LNCAP (cell line): Measurements from ENCODE around the gene PEAK3.

Experiments
- TF ChIP-seq, protein P1 (sequence below): fragments of 450-650 bp; IDR thresholded peaks from 2 replicates; pipeline ENCODE4 v1.5.1; 2017; ENCODE audit warnings: mild to moderate bottlenecking

PEAK3 gene

DNA sequence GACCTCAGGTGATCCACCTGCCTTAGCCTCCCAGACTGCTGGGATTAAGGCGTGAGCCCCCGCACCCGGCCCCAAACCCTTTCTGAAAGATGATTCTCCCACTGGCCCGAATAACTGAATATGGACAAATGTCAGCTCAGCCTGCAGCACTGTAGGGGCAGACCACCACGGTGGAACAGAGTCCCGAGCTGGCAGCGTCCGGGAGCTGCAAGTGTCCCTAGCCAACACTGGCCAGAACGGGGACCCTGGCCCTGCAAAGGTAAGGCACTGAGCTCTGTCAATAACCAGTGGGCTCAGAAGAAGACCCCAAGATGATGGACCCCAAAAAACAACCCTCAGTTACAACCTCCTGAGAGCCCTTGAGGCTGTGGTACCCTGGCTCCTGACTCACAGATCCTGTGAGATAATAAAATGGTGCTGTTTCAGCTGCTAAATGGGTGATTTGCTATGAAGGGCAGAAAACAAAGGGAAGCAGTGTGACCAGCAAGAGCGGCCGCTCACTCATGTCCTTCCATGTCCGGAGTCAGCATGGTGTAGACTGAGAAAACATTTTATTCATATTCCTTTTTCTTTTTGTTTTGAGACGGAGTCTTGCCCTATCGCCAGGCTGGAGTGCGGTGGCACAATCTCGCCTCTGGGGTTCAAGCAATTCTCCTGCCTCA, 44.9 kb upstream of the PEAK3 start:
- TF ChIP-seq, protein P1, sequence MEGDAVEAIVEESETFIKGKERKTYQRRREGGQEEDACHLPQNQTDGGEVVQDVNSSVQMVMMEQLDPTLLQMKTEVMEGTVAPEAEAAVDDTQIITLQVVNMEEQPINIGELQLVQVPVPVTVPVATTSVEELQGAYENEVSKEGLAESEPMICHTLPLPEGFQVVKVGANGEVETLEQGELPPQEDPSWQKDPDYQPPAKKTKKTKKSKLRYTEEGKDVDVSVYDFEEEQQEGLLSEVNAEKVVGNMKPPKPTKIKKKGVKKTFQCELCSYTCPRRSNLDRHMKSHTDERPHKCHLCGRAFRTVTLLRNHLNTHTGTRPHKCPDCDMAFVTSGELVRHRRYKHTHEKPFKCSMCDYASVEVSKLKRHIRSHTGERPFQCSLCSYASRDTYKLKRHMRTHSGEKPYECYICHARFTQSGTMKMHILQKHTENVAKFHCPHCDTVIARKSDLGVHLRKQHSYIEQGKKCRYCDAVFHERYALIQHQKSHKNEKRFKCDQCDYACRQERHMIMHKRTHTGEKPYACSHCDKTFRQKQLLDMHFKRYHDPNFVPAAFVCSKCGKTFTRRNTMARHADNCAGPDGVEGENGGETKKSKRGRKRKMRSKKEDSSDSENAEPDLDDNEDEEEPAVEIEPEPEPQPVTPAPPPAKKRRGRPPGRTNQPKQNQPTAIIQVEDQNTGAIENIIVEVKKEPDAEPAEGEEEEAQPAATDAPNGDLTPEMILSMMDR: no peak

DNA sequence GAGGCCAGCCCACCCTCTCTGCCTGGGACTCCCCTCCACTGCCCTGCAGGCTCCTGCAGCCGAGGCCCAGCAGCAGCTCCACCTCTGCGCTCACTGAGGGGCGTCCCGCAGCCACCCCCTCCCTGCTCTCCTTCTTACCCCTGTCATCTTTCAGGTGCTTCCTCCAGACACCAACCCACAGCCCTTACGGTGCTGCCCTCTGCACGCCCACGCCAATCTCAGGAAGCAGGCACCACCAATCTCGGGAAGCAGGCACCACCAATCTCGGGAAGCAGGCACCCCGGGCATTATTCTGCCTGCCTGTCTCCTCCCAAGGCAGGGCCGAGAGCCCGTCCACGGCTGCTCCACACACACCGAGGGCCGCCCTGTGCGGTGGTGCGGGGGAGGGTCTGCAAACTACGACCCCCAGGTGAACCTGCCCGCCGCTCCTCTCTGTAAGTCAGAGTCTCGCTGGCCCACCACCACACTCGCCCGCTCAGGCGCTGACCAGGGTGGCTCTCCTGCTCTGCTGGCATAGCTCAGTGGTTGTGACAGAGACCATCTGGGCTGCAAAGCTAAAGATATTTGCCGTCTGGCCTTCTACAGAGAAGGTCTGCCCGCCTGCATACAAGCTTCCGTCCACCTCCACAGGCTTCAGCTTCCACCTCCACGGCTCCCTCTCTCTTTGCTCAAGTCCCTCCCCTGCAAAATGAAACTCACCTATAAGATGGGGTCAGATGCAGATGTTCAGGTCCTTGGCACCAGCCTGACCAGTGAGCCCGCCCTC, 43.5 kb upstream of the PEAK3 start:
- TF ChIP-seq, protein P1: no peak

DNA sequence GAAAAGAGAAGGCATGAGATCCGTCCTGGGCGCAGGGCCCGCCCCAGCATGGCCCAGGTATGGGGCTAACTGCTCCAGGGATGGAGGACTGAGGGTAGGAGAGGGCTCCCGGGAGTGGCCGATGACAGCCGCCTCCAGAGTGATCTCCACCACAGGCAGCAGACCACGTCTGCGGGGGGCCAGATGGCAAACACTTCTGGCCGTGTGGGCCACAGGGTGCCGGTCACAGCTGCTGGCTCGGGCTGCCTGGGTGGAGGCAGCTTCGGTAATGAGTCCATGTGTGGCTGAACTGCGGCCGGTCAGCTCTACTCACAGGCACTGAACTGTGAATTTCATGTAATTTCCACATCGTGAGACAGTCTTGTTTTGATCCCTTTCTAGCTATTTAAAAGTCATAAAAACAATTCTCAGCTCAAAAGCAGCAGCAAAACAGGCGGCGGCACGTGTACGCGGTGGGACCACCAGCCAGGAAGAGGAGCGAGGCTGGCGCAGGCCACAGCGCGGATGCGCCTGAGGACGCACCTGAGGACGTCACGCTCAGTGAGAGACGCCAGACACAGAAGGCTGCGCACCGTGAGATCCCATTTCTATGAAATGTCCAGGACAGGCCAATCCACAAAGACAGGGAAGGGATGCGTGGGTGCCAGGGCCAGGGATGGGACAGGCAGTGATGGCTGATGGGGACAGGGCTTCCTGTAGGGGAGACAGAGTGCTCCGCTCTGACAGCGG, 42.4 kb upstream of the PEAK3 start:
- TF ChIP-seq, protein P1: no peak

DNA sequence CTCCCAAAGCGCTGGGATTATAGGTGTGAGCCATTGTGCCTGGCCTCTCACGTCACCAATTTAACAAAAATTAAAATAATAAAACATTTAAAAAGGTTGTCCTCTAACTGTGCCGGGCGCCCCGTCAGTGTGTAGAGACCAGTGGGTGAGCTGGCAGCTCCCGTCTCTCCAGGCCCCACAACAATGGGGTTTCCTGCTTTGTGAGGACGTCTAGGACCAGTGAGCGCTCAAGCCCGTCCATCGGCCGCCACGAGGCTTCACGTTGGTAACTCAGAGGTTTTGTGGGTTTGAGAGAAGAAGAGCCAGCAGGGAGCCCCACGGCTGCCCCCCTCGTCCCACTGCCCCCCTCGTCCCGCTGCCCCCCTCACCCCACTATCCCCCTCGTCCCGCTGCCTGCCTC, 41.7 kb upstream of the PEAK3 start:
- TF ChIP-seq, protein P1: no peak

DNA sequence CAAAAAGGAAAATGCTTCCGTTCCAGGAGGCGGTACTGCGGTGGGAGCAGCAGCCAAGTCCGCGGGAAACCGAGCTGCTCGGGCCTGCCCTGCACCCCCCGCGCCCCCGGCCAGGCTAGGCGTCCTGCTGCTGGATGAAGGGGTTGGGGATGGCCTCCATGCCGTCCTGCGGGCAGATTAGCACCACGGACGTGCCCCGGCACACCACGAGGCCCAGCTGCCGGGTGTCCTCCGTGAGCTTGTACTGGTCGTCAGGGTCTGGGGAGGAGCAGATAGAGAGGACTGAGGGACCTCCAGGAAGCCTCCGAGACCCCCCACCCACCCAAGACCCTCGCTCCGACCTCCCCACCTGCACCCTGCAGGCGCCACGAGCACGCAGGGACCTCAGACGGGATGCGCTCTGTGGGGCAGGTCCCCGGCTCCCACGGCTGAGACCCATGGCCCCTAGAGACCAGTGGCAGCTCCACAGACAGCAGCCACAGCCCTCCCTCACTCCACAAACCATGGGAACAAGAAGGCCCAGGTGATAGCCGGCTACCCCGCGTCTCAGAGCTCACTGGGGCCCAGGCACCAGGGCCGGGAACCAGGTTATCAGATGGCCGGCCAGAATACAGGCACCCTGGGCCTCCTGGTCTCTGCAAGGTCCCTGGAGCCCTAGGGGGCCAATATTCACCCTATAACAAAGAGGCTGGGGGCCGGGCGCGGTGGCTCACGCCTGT, 39.7 kb upstream of the PEAK3 start:
- TF ChIP-seq, protein P1: no peak

DNA sequence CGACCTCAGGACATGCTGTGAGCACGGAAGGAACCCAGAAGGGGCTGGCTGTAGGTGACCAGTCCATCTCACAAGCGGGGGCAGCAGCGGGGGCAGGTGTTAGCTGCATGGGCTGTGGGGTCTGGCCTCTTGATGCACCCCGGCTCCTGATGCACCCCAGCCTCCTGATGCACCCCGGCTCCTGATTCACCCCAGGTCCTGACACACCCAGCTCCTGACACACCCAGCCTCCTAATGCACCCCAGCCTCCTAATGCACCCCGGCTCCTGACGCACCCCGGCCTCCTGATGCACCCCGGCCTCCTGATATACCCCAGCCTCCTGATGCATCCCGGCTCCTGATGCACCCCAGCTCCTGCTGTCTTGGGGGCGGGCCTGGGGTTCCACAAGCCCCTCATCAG, 39.0 kb upstream of the PEAK3 start:
- TF ChIP-seq, protein P1: no peak

DNA sequence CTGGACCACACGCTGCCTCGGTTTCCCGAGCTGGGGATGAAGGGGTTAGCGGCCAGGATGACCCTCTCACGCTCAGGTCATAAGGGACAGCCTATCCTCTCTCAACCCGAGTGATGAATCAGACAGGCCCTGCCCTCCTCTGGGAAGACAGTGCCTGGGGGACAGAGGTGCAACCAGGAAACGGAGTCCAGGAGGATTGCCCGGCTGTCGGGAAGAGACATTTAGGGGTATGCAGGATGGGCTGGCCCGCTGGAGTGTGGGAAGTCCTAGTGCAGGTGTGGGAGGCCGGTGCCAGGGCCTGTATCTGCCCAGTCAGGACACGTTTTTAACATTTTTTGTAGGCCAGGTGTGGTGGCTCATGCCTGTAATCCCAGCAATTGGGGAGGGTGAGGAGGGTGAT, 38.1 kb upstream of the PEAK3 start:
- TF ChIP-seq, protein P1: no peak
